Suppressor macrophage treated with lipopolysaccharide for 1 hour (primary cell): ENCODE data around the gene WDR54.
A peak's percentile ranks its signal among the peaks of the same experiment; 100 is the strongest.
"Not testable (repeated sequence)": the region's sequence is repeated elsewhere in the genome, so short reads cannot be mapped to it uniquely, and the experiment has no call there.

Source experiments
- DNase-seq, 3 donors: peaks; one replicate each; pipeline ENCODE4 v3.0.0-alpha.2; 2020 to 2022

The WDR54 gene

GRCh38 chr2:74407682-74408081 lies 13.8 kb upstream of the WDR54 start:
- no peak for DNase-seq

DNA sequence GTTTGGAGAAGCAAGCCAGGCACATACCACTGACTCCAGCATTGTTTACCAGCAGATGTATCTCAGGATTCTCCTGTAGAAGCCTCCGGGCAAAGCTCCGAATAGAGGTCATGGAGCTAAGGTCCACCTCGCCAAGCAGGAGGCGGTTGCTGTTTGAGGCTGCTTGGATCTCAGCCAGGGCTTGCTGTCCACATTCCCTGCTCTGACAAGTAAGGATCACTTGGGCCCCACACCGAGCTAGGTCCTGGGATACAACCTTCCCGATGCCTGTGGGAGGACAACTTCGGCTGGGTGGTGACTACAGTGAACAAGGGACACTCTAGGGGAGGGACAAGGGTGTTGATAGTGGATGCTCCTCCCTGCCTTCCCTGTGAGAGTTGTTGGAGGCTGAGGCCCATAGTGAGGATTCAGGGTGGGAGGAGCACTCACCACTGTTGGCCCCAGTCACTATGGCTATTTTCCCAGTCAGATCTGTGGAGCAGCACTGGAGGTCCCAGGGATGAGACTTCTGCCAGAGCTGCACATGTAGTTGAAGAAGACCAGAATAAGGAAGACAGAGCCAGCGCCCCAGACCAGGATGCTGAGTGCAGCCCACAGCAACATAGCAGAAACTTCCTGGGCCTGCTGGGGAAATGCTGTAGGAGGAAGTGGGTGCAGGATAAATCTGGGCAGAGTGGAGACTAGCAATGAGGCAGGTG lies 8.4 kb upstream of the WDR54 start:
- peak; percentile 22 to 36 (median 29) for DNase-seq

- DNase-seq = no peak
Observed at GRCh38 chr2:74414441-74414840, 7.1 kb upstream of the WDR54 start.

- peak in 2 of 3 donors; percentile 24 to 46 for DNase-seq
Observed at GRCh38 chr2:74414881-74415761, 6.4 kb upstream of the WDR54 start.

DNA sequence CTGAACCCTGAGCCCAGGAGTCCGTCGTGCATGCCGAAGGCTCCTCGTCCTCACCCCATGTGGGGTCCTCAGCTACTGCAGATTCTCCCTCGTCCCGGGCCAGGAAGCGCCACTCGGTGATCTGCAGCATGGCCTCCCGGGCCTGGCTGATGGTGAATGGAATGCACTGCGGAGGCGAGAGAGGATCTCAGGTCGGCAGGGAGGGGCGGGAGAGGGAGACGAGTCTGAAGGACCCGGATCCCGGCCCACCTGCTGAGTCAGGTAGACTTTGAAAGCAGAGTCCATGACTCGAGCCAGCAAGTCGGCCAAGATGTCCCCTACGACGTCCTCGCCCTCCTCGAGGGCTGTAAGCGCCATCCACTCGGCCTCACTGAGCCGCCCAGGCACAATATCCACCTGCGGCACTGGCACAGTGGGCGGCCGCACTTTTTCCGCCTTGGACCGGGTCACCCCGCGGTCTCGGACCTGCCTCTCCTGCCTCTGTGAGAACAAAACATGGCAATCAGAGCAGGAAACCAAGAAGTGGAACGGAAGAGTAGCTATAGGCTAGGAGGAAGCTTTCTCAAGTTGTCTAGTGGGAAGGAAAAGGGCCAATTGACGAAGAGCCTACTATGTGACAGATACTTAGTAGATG lies 5.7 kb upstream of the WDR54 start:
- peak in 1 of 3 donors; percentile 7 for DNase-seq

DNA sequence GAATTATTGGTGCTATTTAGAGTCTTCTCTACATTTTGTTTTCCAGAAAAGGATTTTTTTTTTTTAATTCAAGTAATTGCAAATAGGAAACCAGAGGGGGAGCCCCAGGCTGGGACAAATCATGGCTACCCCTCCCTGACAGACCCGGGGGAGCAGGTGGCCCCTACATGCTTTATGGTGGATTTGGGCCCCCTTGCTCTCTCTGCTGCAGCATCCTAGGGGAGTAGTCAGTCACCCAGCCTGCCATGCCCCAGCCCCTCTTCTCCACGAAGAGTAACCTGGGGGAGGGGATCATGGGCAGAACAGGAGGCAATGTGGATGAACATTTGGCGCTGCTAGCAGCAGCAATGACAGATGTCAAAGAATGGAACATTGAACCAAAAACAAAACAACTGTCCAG lies 4.8 kb upstream of the WDR54 start:
- peak in 1 of 3 donors; percentile 18 for DNase-seq

DNA sequence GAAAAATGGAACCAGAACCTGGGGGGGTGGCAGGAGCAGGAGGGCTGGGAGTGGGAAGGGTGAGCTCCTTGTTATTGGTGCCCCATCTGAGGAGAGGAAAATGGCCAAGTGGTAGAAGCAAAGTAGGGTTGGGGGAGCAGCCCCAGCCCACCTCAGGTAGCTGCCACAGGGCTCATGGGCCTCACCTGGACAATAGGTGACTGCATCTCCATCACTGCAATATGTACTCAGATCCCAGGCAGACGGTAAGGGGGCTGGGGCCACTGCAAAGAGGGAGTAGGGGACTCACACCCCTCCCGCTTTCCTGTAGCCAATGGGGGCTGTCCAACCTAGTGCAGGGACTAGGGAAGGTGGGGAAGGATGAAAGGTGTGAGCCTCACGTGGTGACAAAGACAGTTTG lies 4.3 kb upstream of the WDR54 start:
- peak in 1 of 3 donors; percentile 15 for DNase-seq

DNA sequence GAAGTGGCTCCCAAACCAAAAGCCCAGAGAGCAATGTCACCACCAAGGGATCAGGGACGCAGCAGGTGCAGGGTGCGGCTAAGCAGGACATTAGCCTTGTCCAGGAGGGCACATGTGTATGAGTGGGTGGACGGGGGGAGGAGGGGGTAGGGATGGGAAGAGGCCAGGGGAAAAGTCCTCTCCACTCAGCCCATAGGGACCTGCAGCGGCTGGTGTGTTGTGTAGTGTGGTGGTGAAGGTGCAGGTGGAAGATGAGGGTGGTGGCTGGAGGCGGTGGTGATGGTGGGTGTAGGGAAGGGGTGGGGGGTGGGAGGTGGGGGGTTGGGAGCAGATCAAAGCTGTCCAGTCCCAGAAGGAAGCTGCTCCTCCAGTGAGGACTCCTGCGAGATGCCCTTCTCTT lies 3.8 kb upstream of the WDR54 start:
- no peak for DNase-seq

GRCh38 chr2:74418312-74418711 lies 3.2 kb upstream of the WDR54 start:
- no peak for DNase-seq

DNA sequence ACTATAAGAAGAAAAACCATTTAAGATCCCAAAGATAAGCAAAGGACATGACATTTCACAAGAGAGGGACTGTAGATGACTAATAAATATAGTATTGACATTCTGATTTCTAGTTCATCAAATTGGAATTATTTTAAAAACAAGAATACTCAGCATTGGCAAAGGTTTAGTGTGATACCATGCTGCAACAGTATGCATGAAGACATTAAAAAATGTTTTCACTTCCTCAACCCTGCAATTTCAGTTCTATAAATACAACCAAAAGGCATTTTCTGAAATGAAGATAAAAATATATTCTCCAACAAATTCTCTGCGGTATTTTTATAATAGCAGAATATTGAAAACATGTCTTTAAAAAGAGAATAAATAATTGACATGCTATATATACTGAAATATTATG lies 2.2 kb upstream of the WDR54 start:
- DNase-seq = peak in 1 of 3 donors; percentile 40

DNA sequence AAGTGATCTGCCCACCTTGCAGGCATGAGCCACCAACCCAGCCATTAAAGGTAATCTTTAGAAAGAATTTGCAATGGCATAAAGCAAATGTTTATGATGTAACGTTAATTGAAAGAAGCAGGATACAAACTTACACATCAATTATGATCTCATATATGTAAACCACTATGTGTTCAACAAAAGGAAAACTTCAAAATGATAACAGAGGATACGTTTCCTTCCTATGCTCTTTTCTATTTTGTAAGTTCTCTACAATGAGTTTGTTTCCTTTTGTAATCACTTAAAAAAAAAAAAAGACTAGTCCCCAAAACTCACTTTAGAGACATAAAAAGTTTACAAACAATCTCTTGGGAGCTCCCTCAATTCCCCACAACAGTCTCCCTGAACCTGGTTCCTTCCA lies 1.5 kb upstream of the WDR54 start:
- DNase-seq = no peak

DNA sequence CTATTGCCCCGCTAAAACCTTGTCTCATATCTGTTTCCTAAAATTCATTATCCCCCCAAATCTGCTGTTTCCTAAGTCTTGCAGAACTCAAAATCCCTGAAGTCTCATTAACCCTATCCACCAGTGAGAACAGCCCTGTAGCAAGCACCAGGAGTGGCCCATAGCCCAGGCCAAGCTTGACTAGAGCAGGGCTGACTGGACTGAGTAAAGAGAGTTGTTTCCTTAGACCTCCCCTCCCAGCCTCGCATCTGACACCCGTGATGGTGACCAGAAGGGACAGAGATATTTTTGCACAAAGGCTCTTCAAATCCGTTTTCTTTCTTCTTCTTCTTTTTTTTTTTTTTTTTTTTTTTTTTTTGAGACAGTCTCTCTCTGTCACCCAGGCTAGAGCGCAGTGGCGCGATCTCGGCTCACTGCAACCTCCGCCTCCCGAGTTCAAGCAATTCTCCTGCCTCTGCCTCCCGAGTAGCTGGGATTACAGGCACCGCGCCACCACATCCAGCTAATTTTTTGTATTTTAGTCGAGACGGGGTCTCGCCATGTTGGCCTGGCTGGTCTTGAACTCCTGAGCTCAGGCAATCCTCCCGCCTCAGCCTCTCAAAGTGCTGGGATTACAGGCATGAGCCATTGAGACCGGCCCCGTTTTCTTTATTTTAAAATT lies 957 bp upstream of the WDR54 start:
- not testable (repeated sequence) for DNase-seq

DNA sequence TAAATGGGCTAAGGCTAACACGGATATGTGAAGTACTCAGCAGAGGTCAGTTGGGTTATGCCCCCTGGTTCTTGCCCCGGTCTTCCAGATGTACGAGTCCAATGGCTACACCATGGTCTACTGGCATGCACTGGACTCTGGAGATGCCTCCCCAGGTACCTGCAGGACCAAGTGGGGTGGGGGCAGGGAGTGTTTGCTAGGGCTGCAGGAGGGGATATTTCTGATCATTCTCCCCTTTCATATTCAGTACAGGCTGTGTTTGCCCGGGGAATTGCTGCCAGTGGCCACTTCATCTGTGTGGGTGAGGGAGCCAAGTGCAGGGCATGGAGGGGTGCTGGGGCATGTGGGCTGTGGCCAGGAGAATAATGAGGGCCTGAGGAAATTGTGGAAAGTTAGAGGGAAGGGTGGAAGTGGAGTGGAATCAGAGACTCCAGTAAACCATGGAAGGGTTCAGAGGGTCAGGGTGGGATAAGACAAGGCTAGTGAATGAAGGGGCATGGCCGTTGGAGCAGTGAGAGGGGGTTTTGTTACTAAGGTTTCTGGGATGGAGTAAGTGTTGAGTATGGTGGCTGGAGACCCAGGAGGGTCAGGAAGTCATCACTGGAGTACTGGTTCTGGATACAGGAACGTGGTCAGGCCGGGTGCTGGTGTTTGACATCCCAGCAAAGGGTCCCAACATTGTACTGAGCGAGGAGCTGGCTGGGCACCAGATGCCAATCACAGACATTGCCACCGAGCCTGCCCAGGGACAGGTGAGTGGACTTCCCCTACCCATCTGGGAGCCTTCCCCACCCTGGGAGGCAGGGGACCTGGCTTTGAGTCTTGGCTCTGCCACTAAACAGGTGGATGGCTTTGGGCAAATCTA lies 1.9 kb downstream of the WDR54 start:
- no peak for DNase-seq

- no peak for DNase-seq
Observed at GRCh38 chr2:74424139-74424992, 2.8 kb downstream of the WDR54 start.

GRCh38 chr2:74424995-74425406 lies 3.5 kb downstream of the WDR54 start:
- DNase-seq = no peak

- DNase-seq = no peak
Observed at GRCh38 chr2:74425523-74425922, 4.0 kb downstream of the WDR54 start.

- no peak for DNase-seq
Observed at GRCh38 chr2:74426181-74426758, 4.7 kb downstream of the WDR54 start.

- no peak for DNase-seq
Observed at GRCh38 chr2:74427551-74427950, 6.0 kb downstream of the WDR54 start.

- DNase-seq = no peak
Observed at GRCh38 chr2:74428675-74429074, 7.1 kb downstream of the WDR54 start.
